ENCODE data around the gene MARK3.
"Not testable (repeated sequence)": the region's sequence is repeated elsewhere in the genome, so short reads cannot be mapped to it uniquely, and the experiment has no call there.

The MARK3 gene

DNA sequence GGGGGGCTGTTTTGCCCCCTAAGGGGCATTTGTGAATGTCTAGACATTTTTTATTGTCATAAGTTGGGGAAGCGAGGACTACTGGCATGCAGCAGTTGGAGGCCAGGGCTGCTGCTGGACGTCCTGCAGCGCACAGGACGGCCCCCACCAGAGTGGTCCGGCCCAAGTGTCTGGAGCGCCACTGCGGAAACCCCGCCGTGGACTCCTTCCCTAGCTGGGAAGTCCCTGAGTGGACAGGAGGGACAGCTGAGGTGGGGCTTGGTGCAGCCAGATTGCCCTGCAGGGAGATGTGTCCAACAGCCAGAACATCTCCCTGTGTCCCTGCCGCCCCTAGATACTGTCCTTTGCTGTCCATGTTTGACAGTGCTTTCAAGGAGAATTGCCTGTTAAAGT, 132.0 kb downstream of the MARK3 start:
- no peak for DNase-seq

DNA sequence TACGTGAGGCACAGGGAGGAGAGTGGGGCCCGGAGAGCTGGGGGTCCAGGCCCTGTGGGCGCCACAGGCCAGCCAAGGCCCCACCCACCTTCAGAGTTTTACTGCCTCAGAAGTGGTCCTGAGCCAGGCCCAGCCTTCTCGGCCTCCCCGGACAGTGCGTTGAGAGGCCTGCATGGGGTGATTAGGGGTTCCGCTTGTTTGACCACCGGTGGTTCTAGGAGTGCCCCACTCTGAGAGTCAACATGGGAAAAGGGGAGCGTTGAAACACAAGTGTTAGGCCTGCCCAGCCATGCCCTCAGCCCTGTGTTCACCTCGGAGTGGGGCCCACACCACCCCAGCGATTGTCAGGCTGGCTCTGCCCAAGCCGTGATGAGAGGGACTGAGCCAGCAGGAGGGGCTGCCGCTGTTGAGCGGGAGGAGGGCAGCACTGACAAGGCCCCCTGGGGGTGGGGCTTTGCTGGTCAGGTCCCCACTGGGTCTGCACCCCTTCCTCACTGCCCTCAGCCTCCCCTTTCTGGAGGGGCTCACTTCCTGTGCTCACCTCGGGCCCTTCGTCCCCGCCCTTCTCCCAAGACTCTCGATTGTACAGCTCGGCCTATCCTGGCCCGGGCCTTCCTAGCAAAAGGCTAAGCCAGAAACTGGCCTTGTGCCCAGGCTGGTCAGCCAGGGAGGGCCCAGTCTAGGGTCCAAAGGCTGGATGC, 132.7 kb downstream of the MARK3 start:
- no peak for DNase-seq

DNA sequence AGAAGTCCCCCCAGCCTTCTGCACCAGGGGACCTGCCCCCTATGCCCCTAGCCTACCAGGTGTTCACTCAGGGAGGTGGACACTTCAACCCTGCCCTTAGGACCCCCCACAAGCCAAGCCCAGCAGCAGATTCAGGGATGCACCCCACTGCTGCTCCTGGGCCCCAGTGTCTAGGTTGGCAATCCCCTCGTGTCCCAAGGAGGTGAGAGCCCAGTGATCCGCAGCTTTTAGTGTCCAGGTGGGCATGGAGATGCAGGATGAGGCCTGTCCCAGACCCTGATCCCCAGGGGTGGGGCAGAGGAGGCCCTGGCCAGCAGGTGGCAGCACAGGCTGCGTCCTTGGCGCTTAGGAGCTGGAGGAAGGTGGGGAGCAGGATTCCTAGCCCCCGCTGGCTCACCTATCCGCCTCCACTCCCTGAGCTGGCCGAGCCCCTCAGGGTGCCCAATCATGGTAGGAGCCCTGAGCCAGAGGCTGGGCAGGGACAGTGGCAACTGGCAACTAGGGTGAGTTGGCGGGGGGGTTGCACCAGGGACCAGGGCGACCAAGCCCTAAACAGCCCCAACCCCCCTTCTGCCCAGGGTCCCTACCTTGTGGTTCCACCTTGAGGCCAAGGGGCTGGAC, 133.3 kb downstream of the MARK3 start:
- peak; percentile 46 for DNase-seq

DNA sequence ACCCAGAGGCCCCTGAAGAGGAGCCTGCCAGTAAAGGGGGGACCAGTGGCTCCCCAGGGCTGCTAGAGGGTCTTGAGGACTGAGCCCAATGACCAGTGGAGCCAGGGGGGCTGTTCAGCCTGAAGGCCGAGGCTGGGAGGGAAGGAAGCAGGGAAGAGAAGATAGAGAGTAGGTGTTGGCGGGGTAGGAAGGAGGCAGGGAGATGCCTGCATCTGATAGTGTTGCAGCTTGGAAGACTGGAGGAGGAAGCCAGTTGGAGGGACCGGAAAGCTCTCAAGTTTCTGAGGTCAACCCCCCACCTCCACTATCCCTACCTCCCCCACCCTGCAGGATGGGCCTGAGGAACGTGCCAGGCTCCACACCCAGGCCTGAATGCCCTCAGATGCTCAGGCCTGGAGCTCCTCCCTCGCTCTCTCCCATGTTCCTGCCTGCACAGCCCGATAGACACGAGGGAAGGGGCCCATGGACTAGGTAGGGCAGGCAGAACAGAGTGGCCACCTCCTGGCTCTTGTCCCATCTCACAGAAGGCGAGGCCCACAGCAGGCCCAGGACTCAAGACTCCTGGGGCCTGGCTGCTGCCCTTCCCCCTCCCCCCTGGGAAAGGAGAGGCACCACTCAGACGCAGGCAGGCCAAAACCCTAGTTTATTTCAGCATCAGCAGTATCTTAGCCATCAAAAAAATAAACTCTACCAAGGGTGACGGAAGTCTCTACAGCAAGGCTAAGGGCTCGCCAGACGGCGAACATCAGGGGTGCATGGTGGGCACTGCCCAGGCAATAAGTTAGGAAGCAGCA, 134.0 kb downstream of the MARK3 start:
- peak; percentile 33 for DNase-seq

DNA sequence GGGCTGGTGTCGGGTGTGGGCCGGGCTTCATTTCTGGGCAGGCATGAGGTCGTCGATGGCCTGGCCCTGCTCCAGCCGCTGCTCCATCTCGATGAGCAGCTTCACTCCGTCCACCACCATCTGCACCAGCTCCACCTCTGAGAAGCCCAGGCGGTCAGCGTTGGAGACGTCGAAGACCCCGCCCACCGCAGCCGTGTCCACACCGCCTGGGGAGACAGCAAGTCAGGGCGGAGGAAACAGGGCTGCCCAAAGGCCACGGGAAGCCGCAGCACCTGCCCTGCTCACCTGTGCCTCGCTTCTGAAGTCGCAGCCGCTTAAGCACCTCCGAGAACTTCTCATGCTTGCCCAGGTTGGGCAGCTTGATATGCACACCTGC, 134.6 kb downstream of the MARK3 start:
- DNase-seq = no peak

DNA sequence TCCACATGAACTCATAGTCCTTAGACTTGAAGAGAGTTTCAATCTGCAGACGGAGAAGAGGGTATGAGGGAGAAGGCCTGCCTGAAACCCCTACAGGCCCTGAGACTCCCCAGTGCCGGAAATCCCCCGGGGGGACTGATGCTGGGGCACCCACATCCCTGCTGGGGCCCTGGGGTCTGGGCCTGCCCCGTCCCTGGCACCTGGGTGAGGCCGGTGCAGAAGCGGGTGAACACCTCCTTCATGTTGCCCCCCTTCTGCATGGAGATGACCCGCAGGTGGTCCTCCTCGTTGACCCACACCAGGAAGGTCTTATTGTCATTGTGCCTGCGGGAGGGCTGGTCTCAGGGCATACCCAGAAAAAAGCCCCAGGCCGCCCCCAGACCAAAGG, 135.0 kb downstream of the MARK3 start:
- no peak for DNase-seq

DNA sequence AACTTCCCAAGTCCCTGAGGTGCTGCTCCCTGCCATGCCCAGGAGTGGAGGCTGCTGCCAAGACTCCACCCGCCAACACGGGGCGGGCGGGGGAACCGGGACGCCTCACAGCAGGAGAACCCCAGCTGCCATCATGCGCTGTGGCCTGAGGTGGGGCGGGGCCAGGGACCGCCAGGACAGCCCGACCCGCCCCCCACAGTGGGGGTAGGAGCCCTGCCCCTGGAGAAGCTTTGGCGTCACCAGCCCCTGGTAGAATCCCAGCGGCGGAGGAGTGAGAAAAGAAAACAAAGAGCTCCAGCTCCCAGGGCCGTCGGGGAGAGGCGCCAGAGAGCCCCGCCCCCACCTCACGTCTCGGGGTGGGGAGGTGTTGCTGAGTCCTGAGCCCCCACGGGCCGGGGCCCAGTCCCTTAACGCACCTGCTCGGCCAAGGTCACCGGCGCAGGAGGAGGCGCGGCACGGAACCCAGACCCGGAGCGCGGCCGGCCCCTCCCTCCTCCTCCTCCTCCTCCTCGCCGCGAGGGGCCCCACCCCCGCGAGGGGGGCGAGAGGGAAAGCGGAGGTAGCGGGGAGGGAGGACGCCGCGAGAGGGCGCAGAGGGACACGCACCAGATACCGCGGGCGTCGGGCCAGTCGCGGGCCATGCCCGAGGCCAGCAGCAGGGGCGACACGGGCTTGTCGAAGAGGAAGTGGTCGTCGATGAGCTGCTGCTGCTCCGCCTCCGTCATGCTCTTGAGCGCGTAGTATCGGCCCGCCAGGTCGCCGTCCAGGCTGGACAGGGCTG, 135.6 kb downstream of the MARK3 start:
- peak; percentile 66 for DNase-seq

DNA sequence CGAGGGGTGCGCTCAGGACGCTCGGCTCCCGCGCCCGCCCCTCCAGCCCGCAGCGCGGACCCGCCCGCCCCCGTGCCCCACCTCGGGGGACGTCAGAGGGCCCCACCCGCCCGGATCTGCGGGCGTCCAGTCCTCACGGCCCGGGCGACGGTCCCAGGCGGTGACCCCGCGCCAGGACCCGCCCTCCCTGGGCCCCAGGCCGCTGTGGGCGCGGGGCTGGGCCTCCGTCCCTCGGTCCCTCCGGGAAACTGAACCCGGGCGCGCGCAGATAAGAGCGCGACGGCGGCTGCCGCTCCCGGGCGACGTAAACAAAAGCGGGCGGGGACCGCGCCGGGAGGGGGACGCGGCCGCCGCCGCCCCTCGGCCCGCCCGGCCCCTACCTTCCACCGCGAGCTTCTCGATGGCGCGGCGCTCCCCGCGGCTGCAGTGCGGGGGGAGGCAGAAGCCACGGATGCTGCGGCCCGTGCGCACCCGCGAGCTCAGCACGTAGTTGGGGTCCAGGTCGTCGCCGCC, 136.3 kb downstream of the MARK3 start:
- no peak for DNase-seq

DNA sequence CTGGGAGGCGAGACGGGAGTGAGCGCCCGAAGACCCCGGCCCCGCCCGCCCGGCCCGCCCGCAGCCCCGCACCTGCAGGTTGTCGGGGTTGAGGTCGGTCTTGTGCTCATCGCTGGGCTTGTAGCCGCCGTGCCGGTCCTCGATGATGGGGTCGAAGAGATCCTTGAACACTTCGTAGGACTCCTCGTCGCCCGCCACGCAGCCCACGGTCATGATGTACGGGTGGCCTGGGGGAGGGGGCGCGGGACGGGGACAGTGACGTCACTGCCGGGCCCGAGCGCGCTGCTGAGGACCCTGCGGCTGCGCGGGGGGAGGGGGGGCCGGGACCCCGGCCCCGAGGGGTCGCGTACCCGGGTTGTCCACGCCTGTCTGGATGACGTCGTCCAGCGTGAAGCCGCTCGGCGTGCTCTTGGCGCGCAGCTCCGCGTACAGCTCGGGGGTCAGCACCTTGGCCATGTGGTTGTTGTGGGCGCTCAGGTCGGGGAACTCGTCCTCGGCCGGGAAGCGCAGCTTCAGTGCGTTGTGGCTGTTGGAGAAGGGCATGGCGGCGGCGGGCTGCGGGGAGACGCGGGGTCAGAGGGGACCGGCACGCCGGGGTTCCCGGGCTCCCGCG, 136.8 kb downstream of the MARK3 start:
- no peak for DNase-seq

DNA sequence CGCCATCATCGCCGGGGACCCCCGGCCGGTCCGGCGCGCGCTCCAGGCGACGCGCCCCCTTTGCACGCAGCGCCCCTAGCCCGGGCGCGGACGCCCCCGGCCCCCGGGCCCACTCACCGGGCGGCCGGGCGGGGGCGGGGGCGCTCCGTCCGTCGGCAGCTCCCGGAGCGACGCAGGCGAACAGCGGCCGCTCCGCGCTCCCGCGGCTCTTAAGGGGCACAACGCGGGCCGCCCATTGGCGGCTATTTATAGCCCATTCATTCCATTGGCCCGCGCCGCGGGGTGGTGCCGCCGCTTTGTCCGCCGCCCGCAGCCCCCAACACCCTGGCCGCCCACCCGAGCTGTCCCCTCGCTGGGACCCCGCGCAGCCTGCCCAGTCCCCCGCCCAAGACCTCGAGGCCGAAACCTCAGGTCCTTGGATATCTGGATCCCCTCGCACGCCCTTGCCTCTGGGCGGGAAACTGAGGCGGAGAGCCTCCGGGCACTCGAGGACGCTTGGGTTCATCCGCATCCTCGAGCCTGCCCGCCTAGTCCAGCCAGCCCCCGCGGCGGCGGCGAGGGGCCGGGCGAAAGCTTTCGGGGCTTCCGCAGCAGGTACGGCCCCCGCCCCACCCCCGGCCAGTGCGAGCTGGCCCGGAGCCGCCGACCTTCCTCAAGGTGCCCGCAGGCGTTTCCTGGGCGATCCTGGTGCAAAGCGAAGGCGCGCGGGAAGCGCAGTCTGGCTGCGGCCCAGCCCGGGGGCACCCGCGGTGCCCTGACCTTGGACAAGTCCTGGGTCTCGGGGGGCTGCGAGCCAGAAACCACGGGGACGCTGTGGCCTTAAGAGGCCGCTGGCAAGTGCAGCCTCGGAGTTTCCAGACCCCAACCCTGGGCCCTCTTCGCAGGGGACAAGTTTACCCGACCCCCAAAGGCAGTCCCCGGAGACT, 137.7 kb downstream of the MARK3 start, which contains the start of gene CKB:
Gene CKB, minus strand, starts transcription at position 182 of the 926 bp plus-strand sequence. CDS start 337 bp downstream, outside the sequence.
- DNase-seq = peak; percentile 53

DNA sequence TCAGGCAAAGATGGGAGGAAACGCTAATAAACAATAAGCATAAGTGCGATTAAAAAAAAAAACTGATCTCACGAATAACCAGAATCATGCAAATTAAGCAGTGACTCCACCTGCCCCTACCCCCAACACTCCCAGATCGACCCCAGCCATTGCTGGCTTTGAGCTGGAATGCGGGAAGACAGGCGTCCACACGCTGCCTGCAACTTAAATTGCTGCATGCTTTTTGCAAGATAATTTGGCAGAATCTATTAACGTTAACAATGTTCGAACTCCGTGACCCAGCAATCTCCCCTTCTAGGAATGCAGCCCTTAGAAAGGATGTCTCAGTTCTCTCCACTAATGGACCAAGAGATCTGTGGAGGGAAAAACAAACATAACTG, 138.3 kb downstream of the MARK3 start:
- no peak for DNase-seq

DNA sequence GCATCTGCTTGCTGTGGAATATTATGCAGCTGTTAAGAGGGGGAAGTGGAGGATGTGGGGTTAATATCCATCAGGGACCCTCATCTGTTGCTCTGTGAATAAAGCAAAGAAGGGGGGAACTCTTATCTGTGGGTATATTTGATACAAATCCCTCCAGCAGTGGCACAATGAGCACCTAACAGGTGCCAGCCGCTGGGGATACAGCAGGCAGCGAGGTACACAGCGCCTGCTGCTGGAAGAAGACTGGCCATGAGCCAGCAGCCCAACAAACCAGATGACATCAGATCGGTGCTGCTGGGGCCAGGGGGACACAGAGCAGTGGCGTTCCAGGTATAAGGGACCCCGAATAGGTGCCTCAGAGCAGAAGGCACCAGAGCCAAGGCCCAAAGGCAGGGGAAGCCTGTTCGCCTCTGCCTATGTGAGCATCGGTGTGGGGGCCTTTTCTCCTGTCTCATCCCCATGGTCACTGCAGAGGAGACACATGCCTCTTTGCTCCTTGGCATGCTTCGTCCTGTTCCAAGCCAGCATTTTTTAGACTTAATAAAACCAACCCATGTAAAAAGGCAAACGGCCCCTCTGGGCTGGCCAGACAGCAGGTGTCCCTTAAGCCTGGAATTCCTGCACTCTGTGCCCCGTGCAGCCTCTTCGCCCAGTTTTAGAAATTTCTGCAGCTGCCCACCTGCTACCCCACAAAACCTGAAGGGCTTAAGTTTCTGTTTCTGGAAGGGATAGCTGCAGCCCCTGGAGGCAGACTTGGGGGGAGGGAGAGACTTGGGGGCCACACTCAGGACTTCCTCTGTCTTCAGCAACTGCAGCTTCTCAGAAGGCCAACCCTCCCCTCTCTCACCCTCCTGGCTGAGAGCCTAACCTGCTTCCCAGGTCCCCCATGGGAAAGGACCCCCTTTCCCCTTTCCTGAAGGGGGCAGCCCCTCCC, 139.1 kb downstream of the MARK3 start:
- no peak for DNase-seq

DNA sequence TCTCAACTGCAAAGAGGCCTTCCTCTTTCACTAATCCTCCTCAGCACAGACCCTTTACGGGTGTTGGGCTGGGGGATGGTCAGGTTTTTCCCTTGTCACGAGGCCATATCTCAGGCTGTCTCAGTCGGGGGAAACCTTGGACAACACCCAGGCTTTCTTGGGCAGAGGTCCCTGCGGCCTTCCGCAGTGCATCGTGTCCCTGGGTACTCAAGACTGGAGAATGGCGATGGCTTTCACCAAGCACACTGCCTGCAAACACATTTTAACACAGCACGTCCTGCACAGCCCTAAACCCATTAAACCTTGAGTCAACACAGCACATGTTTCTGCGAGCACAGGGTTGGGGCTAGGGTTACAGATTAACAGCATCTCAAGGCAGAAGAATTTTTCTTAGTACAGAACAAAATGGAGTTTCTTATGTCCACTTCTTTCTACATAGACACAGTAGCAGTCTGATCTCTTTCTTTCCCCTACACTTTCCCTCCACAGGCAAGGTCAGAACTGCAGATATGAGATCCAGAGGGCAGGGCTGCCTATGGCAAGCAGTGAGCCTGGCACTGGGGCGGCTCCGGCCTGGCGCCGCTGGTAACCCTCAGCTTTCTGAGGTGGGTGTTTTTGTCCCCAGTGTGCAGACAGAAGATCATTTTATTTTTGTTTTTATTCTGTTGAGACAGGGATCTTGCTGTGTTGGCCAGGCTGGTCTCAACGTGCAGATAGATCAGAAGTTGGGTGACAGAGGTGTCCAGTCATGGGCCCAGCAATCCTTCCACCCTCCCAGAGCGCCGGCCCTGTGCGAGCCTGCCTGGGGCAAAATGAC, 140.4 kb downstream of the MARK3 start:
- DNase-seq = not testable (repeated sequence)

DNA sequence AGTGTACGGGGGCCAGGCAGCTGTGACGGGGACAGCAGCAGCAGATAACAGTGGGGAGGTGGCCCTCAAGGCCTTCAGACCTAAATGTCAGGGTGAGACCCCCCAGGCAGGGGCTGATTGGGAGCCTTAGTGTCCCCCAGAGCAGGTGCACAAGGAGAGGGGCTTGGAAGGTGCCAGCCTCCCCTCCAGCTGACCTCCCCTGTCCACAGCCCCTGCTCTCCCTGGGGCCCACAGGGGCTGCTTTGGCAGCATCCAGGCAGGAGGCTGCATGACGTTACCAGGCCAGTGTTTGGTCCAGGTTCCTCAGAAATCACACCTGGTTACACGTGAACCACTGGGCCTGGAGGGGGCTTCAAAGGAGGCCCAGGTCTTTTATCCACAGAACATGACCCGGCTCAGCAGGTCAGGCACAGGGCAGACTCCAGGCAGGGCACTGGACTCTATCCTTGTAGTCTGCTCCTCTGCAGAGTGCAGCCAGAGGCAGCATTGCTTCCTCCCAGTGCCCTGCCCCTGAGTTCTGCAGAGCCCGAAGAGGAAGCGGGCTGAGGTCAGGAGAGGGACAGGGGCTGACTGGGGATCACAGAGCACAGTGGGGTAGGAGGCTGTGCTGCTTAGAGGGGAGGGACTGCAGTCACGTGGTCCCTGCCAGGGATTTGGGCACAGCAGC, 141.2 kb downstream of the MARK3 start:
- DNase-seq = no peak

DNA sequence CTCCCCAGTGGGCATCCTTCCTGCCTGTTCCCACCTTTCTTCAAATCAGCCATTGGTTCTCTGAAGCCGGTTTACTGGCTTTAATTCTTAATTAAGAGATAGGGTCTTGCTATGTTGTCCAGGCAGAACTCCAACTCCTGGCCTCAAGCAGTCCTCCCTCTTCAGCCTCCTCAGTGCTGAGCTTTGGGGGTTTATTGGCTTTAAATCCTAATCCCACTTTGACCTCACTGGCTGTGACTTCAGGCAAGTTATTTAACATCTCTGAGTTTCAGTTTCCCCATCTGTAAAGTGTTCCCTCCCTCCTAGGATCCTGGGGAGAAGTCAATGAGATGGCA, 141.7 kb downstream of the MARK3 start:
- DNase-seq = no peak

DNA sequence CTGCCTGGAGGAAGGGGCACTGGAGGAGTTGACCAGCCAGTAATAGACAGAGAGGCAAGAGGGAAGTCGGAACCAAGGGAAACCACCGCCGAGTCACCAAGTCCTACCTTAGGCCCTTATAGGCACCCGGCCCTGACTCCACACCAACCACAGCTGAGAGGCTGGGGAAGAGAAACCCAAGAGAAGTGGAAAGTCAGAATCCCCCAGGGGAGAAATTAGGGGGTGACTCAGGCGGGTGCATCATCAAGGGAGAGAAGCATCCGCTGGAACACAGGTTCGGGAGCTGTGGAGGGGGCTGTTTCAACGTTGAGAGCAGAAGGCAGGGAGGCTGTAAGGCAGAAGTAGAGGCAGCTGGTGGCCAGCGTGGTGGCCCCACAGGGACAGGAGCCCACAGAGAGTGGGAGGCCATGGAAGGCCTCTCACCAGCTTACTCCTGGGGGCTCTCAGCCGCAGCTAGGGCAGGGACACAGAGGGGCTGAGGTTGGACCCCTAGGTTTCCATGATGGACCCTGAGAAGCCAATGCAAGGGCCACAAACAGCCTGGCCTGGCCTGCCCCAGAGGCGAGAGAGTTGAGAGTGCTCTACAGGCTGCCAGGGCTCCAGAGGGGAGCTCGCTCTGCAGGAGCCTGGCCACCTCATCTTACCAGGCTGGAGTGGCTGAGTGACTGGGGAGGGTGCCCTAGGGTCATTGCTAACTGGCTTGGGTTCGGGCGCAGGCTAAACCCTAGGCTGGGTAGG, 142.4 kb downstream of the MARK3 start:
- peak; percentile 83 for DNase-seq

DNA sequence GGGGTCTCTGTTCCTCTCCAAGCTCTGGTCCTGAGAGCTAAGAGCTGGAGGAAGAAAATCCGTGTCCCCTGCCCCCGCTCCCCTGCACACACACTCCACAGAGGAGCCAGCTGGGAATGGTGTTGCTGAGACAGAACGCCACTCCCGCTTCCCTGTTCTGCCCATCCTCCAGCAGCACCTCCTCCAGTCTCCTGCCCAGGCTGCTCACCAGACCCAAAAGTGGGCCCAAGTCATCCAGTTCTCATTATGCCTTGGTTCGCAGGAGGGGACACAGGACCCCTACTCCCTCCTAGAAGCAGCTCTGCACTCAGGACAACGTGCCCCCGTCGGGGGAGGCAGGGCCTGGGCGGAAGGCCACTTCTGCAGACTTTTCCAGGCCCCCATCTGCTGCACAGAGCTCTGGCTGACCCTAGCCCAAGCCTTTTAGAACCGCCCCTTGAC, 143.0 kb downstream of the MARK3 start:
- DNase-seq = peak; percentile 38
